ENCODE data around the gene NOM1. TPM values are rescaled to one million over a fixed set of nuclear protein-coding genes. Genes with fewer than 3 reads are reported as not detected.

Gene NOM1
- total RNA-seq, 1 experiment from 2014 or later: 31.7 TPM

GRCh38 chr7:156986378-156986777 lies 36.9 kb downstream of the NOM1 start:
- Histone ChIP-seq H4K8ac (replicated peaks; ENCODE audit: insufficient read length, low read depth, low read length) (no peak overlapping the region), H3K9me3 (ENCODE audit: control insufficient read depth, low read depth, low read length) (no peaks in the 10 kb centered on the region), H3K27ac (ENCODE audit: insufficient read length, low read depth, low read length) (no peak overlapping the region), H2BK20ac (ENCODE audit: low read depth, low read length, poor library complexity, severe bottlenecking) (no peak overlapping the region), H3K27me3 (ENCODE audit: insufficient read depth, low read length) (no peaks in the 10 kb centered on the region), H3K18ac (ENCODE audit: insufficient read length, low read depth, low read length) (no peak overlapping the region), H3T11ph (ENCODE audit: low read length) (no peak overlapping the region), H4K20me1 (ENCODE audit: control insufficient read depth, insufficient read depth, insufficient read length) (no peaks in the 10 kb centered on the region), H2BK12ac (ENCODE audit: insufficient read length, low read depth, low read length) (no peak overlapping the region), H4K5ac (ENCODE audit: insufficient read length, low read depth, low read length) (no peak overlapping the region), H3K4ac (ENCODE audit: low read depth, low read length) (no peak overlapping the region), H2BK120ac (ENCODE audit: low read depth, low read length, poor library complexity, severe bottlenecking) (no peak overlapping the region), H4K91ac (ENCODE audit: insufficient read length, low read depth, low read length) (no peak overlapping the region), H2AK5ac (ENCODE audit: insufficient read length, low read length) (no peak overlapping the region), H2AFZ (ENCODE audit: low read length) (no peak overlapping the region), H3K23ac (ENCODE audit: insufficient read length, low read depth, low read length) (no peak overlapping the region), H2BK5ac (ENCODE audit: insufficient read length, low read length) (no peak overlapping the region), H3K56ac (ENCODE audit: insufficient read length, low read depth, low read length) (no peak overlapping the region), H2BK15ac (ENCODE audit: low read depth, low read length) (no peak overlapping the region), H3K4me1 (ENCODE audit: insufficient read depth, low read length) (no peaks in the 10 kb centered on the region), H3K14ac (ENCODE audit: insufficient read depth, low read length) (no peak overlapping the region), H3K79me2 (ENCODE audit: insufficient read depth, low read length) (no peaks in the 10 kb centered on the region), H3K23me2 (ENCODE audit: insufficient read length, low read depth, low read length, poor library complexity, severe bottlenecking) (no peaks in the 10 kb centered on the region), H3K4me2 (ENCODE audit: insufficient read depth, insufficient read length, low read length) (no peak overlapping the region), H3K9ac (ENCODE audit: extremely low read depth, insufficient read length, low read length) (no peak overlapping the region), H3K79me1 (ENCODE audit: insufficient read depth, low read depth, low read length, poor library complexity, severe bottlenecking) (no peaks in the 10 kb centered on the region)
- peaks cover 18% of the 10 kb centered on the region for H3K27me3 Mint-ChIP-seq (ENCODE audit: low read depth)
- peaks cover 3 to 5% of the 10 kb centered on the region in 2 experiments; a peak in 2 of 4 replicates for H3K4me1 Mint-ChIP-seq
- no peak overlapping the region for H3K4me3 Mint-ChIP-seq
- H3K27ac Mint-ChIP-seq: no peak overlapping the region
- H3K36me3 Mint-ChIP-seq (ENCODE audit: insufficient read depth in 1 of 3, low read depth in 3 of 3): peaks cover 0 to 3% (median 0%) of the 10 kb centered on the region in 3 experiments; a peak in 3 of 7 replicates
- no peak for DNase-seq
- no CpG with 5 or more reads among the region's 8 CpGs for WGBS (ENCODE audit: extremely low coverage, insufficient read length, low lambda C conversion rate)
- peaks cover 0 to 2% of the 10 kb centered on the region in 2 experiments; a peak in 1 of 5 replicates for H3K9me3 Mint-ChIP-seq
- TF ChIP-seq CTCF (conservative IDR thresholded peaks at IDR 0.05): no peak

All from H9 (cell line).